Measurements from ENCODE around the gene GFRA1.

The GFRA1 gene

DNA sequence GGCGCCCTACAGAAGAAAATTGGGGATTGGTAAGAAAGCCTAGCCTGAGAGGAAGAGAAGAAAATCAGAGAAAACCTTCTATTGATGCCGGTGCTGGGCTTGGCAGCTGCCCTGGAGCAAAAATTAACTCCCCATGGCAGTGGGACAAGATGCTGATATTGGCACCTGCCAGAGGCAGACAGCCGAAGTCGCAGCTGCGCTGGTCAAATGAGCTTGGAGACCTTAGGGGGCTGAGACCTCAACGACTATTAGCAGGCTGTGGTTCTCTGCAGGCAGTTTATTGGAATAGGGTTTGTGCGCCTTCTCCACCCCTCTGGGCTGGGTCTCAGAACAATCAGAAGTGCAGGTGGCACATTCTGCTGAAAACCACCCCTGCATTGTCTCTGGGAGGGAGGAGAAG is 213.7 kb downstream of the GFRA1 start:
- Histone ChIP-seq H3K27ac (ENCODE audit: extremely low read depth, low read depth, low read length) (no peak overlapping the region), H3K9me3 (ENCODE audit: control insufficient read depth, insufficient read depth, low read depth, low read length) (no peaks in the 10 kb centered on the region), H3K4me3 (ENCODE audit: low read depth, low read length) (no peak overlapping the region), H3K36me3 (ENCODE audit: control insufficient read depth in 2 of 2, insufficient read depth in 1 of 2, low read length in 2 of 2) (no peaks in the 10 kb centered on the region), H3K4me1 (ENCODE audit: control insufficient read depth, insufficient read depth, low read length) (no peaks in the 10 kb centered on the region)
- ChIA-PET CTCF (no interaction called here), POLR2A (no interaction called here)
- TF ChIP-seq ZNF423 (tag by site-specific recombination; IDR thresholded peaks at IDR 0.05) (no peak), ZEB2 (tag by site-specific recombination; IDR thresholded peaks at IDR 0.05) (no peak), ZNF138 (tag by site-specific recombination; IDR thresholded peaks at IDR 0.05; ENCODE audit: borderline replicate concordance) (no peak), ZNF19 (tag by site-specific recombination; IDR thresholded peaks at IDR 0.05; ENCODE audit: low read depth) (no peak), ZNF248 (tag by site-specific recombination; IDR thresholded peaks at IDR 0.05) (no peak), ZNF561 (tag by site-specific recombination; IDR thresholded peaks at IDR 0.05; ENCODE audit: borderline replicate concordance) (no peak), ZNF791 (tag by site-specific recombination; IDR thresholded peaks at IDR 0.05) (no peak), ELK4 (IDR thresholded peaks at IDR 0.05; ENCODE audit: borderline replicate concordance, low read depth, low read length) (no peak), OSR2 (tag by site-specific recombination; IDR thresholded peaks at IDR 0.05) (no peak), ZNF221 (tag by site-specific recombination; IDR thresholded peaks at IDR 0.05; ENCODE audit: borderline replicate concordance) (no peak), ZNF155 (tag by site-specific recombination; IDR thresholded peaks at IDR 0.05) (no peak), TCF7L2 (IDR thresholded peaks at IDR 0.05; ENCODE audit: borderline replicate concordance, low read depth, low read length) (no peak), ZSCAN30 (tag by site-specific recombination; IDR thresholded peaks at IDR 0.05) (no peak)
- TF ChIP-seq, protein P1, sequence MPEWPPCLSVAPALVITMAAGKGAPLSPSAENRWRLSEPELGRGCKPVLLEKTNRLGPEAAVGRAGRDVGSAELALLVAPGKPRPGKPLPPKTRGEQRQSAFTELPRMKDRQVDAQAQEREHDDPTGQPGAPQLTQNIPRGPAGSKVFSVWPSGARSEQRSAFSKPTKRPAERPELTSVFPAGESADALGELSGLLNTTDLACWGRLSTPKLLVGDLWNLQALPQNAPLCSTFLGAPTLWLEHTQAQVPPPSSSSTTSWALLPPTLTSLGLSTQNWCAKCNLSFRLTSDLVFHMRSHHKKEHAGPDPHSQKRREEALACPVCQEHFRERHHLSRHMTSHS (tag by site-specific recombination; IDR thresholded peaks at IDR 0.05): no peak

GRCh38 chr10:116056445-116057293 is 216.3 kb downstream of the GFRA1 start:
- no peaks in the 10 kb centered on the region for H3K4me1 ChIP-seq (ENCODE audit: control insufficient read depth, insufficient read depth, low read length)
- no peak overlapping the region for H3K4me3 ChIP-seq (ENCODE audit: low read depth, low read length)
- no peaks in the 10 kb centered on the region for H3K9me3 ChIP-seq (ENCODE audit: control insufficient read depth, insufficient read depth, low read depth, low read length)
- POLR2A ChIA-PET: no interaction called here
- TF ChIP-seq ZNF221 (tag by site-specific recombination; IDR thresholded peaks at IDR 0.05; ENCODE audit: borderline replicate concordance) (no peak), ZBTB1 (tag by site-specific recombination; IDR thresholded peaks at IDR 0.05) (no peak), ZSCAN16 (tag by site-specific recombination; IDR thresholded peaks at IDR 0.05) (no peak), WT1 (tag by site-specific recombination; IDR thresholded peaks at IDR 0.05) (no peak), ZSCAN23 (tag by site-specific recombination; IDR thresholded peaks at IDR 0.05) (no peak), PBX3 (CRISPR knock-in tag; IDR thresholded peaks at IDR 0.05) (no peak), MEIS1 (CRISPR knock-in tag; IDR thresholded peaks at IDR 0.05; ENCODE audit: borderline replicate concordance) (no peak), ZNF768 (tag by site-specific recombination; IDR thresholded peaks at IDR 0.05) (no peak), SALL2 (tag by site-specific recombination; IDR thresholded peaks at IDR 0.05; ENCODE audit: borderline replicate concordance) (no peak), ZNF426 (tag by site-specific recombination; IDR thresholded peaks at IDR 0.05) (no peak), ZNF174 (tag by site-specific recombination; IDR thresholded peaks at IDR 0.05) (no peak)
- TF ChIP-seq, protein P2, sequence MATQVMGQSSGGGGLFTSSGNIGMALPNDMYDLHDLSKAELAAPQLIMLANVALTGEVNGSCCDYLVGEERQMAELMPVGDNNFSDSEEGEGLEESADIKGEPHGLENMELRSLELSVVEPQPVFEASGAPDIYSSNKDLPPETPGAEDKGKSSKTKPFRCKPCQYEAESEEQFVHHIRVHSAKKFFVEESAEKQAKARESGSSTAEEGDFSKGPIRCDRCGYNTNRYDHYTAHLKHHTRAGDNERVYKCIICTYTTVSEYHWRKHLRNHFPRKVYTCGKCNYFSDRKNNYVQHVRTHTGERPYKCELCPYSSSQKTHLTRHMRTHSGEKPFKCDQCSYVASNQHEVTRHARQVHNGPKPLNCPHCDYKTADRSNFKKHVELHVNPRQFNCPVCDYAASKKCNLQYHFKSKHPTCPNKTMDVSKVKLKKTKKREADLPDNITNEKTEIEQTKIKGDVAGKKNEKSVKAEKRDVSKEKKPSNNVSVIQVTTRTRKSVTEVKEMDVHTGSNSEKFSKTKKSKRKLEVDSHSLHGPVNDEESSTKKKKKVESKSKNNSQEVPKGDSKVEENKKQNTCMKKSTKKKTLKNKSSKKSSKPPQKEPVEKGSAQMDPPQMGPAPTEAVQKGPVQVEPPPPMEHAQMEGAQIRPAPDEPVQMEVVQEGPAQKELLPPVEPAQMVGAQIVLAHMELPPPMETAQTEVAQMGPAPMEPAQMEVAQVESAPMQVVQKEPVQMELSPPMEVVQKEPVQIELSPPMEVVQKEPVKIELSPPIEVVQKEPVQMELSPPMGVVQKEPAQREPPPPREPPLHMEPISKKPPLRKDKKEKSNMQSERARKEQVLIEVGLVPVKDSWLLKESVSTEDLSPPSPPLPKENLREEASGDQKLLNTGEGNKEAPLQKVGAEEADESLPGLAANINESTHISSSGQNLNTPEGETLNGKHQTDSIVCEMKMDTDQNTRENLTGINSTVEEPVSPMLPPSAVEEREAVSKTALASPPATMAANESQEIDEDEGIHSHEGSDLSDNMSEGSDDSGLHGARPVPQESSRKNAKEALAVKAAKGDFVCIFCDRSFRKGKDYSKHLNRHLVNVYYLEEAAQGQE (tag by site-specific recombination; IDR thresholded peaks at IDR 0.05): no peak
- no peaks in the 10 kb centered on the region for H3K36me3 ChIP-seq (ENCODE audit: control insufficient read depth in 2 of 2, insufficient read depth in 1 of 2, low read length in 2 of 2)
- H3K27ac ChIP-seq (ENCODE audit: extremely low read depth, low read depth, low read length): no peak overlapping the region
- CTCF ChIA-PET: no interaction called here

All from HEK293 (cell line).